Measurements from ENCODE around the gene NEUROD6. TPM values are rescaled to one million over a fixed set of nuclear protein-coding genes. Genes with fewer than 3 reads are reported as not detected.

Gene NEUROD6
- total and polyA plus RNA-seq, 4 donors: not detected

Small RNA genes within 50 kb of the gene (small RNA-seq; reads per million reads assigned to genes)
- not detected for gene AC006380.1

Other genes with a start within 250 kb of the NEUROD6 start
- not detected for gene ITPRID1, start 173.4 kb upstream of the NEUROD6 start, total RNA-seq
- not detected for gene ITPRID1, start 173.4 kb upstream of the NEUROD6 start, polyA plus RNA-seq